Measurements from ENCODE around the gene PKM. TPM values are rescaled to one million over a fixed set of nuclear protein-coding genes. Genes with fewer than 3 reads are reported as not detected.

Gene PKM
- total RNA-seq, 1 experiment from 2014 or later, result 1,026 TPM

GRCh38 chr15:72238586-72238985 is 7.6 kb upstream of the PKM start:
- H4K8ac ChIP-seq (replicated peaks; ENCODE audit: insufficient read length, low read depth, low read length), result no peak overlapping the region
- H2AFZ ChIP-seq (ENCODE audit: low read length), result no peak overlapping the region
- H3K27me3 ChIP-seq (ENCODE audit: insufficient read depth, low read length), result no peaks in the 10 kb centered on the region; the same call in 1 of the 2 replicates
- H2BK5ac ChIP-seq (ENCODE audit: insufficient read length, low read length), result no peak overlapping the region
- Mint-ChIP-seq H3K4me3 (no peak overlapping the region), H3K9me3 (no peaks in the 10 kb centered on the region; a peak in 1 of 5 replicates), H3K27ac (no peak overlapping the region), H3K4me1 (peaks cover 21 to 27% of the 10 kb centered on the region in 2 experiments), H3K27me3 (ENCODE audit: low read depth) (peaks cover 100% of the 10 kb centered on the region), H3K36me3 (ENCODE audit: insufficient read depth in 1 of 3, low read depth in 3 of 3) (peaks cover 21 to 37% (median 28%) of the 10 kb centered on the region in 3 experiments)
- no peak overlapping the region for H3T11ph ChIP-seq (ENCODE audit: low read length)
- H4K20me1 ChIP-seq (ENCODE audit: control insufficient read depth, insufficient read depth, insufficient read length), result no peaks in the 10 kb centered on the region
- H3K56ac ChIP-seq (ENCODE audit: insufficient read length, low read depth, low read length), result no peak overlapping the region
- no peak overlapping the region for H3K4ac ChIP-seq (ENCODE audit: low read depth, low read length)
- H3K18ac ChIP-seq (ENCODE audit: insufficient read length, low read depth, low read length), result no peak overlapping the region
- H2BK12ac ChIP-seq (ENCODE audit: insufficient read length, low read depth, low read length), result no peak overlapping the region
- no peak overlapping the region for H4K5ac ChIP-seq (ENCODE audit: insufficient read length, low read depth, low read length)
- no peak overlapping the region for H2AK5ac ChIP-seq (ENCODE audit: insufficient read length, low read length)
- H3K9ac ChIP-seq (ENCODE audit: extremely low read depth, insufficient read length, low read length), result no peak overlapping the region
- H2BK20ac ChIP-seq (ENCODE audit: low read depth, low read length, poor library complexity, severe bottlenecking), result no peak overlapping the region
- DNase-seq, result no peak
- H3K4me2 ChIP-seq (ENCODE audit: insufficient read depth, insufficient read length, low read length), result no peak overlapping the region
- H3K79me2 ChIP-seq (ENCODE audit: insufficient read depth, low read length), result no peaks in the 10 kb centered on the region
- WGBS (ENCODE audit: extremely low coverage, insufficient read length, low lambda C conversion rate), result no CpG with 5 or more reads among the region's 3 CpGs
- no peak overlapping the region for H3K14ac ChIP-seq (ENCODE audit: insufficient read depth, low read length)
- H4K91ac ChIP-seq (ENCODE audit: insufficient read length, low read depth, low read length), result no peak overlapping the region
- no peak for TF ChIP-seq CTCF (conservative IDR thresholded peaks at IDR 0.05)
- peaks cover 8% of the 10 kb centered on the region; the same call in 1 of the 2 replicates for H3K4me1 ChIP-seq (ENCODE audit: insufficient read depth, low read length)
- H3K23ac ChIP-seq (ENCODE audit: insufficient read length, low read depth, low read length), result no peak overlapping the region
- no peaks in the 10 kb centered on the region for H3K23me2 ChIP-seq (ENCODE audit: insufficient read length, low read depth, low read length, poor library complexity, severe bottlenecking)
- no peak overlapping the region for H2BK15ac ChIP-seq (ENCODE audit: low read depth, low read length)
- H3K27ac ChIP-seq (ENCODE audit: insufficient read length, low read depth, low read length), result no peak overlapping the region
- no peaks in the 10 kb centered on the region for H3K79me1 ChIP-seq (ENCODE audit: insufficient read depth, low read depth, low read length, poor library complexity, severe bottlenecking)
- no peak overlapping the region for H2BK120ac ChIP-seq (ENCODE audit: low read depth, low read length, poor library complexity, severe bottlenecking)
- no peaks in the 10 kb centered on the region for H3K9me3 ChIP-seq (ENCODE audit: control insufficient read depth, low read depth, low read length)
